GM18858 (cell line): Measurements from ENCODE around the gene TPM1.

ENCODE experiments used
- ATAC-seq: cut with Tn5 transposase; IDR thresholded peaks from one replicate; pipeline ENCODE4 v1.9.1; 2021; ENCODE audit not compliant: unreplicated experiment

The TPM1 gene

DNA sequence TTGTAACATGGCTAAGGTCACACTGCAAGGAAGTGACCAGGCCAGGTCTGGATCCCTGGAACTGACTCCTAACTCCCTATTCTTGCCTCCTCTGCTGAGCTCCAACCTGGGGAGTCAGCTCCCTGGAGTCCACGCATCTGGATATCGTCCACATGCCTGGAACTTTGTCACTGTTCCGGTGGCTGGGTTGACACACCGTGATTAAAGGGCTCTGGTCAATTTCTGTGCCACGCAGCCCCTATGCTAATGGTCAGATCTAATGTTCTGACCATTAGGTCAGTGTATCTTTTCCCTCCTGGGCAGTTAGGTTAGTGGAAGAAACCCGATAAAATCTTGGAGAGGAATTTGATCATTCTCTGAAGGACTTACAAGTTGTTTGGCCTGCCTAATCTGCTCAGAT is 1.6 kb upstream of the TPM1 start:
- no peak for ATAC-seq

- no peak for ATAC-seq
Measured at GRCh38 chr15:63041402-63041973, 1.1 kb upstream of the TPM1 start.

DNA sequence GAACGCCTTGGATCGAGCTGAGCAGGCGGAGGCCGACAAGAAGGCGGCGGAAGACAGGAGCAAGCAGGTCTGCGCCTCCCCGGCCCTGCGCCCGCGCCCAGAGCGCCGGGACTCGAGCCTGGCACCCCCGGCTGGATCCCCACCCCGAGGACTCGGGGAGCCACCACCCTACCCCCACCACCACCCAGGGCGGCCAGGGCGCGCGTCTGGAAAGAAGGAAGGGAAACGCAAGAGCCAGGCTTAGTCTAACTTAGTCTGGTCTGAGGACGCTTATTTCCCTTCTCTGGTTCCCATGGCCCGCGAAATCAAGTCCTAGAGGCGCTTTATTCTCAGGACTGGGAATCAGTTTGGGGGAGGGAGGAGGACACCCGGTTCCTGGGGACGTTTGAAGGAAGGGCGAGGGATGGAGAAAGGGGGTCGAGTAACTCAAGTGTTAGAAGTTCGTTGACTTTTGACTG is 359 bp downstream of the TPM1 start:
- no peak for ATAC-seq

GRCh38 chr15:63043335-63044076 is 959 bp downstream of the TPM1 start:
- no peak for ATAC-seq

DNA sequence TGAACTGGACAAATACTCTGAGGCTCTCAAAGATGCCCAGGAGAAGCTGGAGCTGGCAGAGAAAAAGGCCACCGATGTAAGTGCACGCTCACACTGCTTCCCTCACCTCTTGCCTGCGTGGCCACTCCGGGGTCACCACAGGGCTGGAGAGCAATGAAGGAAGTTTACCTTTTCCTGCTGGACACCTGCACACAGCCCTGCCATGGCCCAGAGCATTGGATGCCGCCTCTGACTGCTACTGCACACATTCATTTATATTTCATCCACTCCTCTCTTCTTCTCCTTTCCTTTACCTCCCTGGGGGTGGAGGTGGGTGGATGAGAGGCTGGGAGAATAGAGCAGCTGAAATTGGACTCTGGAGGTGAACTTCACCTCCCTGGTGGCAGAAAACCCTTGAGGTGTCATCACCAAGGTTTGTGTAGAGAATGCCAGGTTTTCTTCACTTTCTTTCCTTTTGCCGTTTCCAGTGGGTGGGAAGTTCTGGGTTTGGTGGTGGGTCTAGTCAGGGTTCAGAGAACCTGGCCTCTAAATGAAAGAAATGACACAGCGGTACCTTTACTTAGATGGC is 1.6 kb downstream of the TPM1 start:
- ATAC-seq, result no peak

GRCh38 chr15:63044645-63045464 is 2.3 kb downstream of the TPM1 start:
- no peak for ATAC-seq

- no peak for ATAC-seq
Measured at GRCh38 chr15:63045465-63045840, 2.9 kb downstream of the TPM1 start.

- no peak for ATAC-seq
Measured at GRCh38 chr15:63045879-63046278, 3.3 kb downstream of the TPM1 start.

DNA sequence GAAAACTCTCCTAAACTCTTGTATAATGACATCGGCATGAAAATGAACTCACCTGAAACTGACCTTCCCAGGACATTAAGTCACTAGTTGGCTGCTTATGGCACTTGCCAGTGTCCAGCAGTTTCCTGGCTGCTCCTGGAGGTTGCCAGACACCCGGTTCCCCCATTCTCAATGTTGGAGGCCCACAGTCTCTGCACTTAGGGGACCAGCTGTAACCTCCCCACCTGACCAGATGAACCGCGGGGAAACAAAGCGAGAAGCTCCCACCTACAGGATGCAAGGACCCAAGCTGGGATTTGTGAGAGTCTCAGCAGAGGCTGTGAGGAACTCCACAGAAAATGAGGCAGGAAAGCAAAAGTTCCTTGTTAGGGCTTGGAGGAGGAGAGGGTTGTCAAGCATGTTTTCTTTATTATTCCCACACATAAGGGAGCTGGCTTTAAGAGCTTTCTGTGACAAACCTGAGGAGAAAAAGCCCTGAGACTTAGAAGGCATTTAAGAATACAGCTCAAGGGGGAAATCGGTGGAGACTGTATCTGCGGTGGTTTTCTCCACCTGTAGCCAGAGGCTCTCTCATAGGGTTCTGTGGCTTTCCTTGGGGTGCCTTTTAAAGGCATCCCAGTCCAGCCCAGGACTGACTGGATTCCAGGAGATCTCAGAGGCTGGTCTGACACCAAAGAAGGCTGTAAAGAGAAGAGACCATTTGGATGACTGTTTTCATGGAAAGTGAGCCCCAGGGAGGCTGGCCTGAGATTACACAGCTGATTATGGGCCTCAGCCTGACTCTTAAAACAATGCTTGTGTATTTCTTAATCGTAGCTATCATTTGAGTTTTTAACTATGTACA is 4.6 kb downstream of the TPM1 start:
- ATAC-seq, result no peak

GRCh38 chr15:63047792-63048114 is 5.2 kb downstream of the TPM1 start:
- ATAC-seq, result no peak

- ATAC-seq, result peak; percentile 62
Measured at GRCh38 chr15:63048115-63048775, 5.7 kb downstream of the TPM1 start.

DNA sequence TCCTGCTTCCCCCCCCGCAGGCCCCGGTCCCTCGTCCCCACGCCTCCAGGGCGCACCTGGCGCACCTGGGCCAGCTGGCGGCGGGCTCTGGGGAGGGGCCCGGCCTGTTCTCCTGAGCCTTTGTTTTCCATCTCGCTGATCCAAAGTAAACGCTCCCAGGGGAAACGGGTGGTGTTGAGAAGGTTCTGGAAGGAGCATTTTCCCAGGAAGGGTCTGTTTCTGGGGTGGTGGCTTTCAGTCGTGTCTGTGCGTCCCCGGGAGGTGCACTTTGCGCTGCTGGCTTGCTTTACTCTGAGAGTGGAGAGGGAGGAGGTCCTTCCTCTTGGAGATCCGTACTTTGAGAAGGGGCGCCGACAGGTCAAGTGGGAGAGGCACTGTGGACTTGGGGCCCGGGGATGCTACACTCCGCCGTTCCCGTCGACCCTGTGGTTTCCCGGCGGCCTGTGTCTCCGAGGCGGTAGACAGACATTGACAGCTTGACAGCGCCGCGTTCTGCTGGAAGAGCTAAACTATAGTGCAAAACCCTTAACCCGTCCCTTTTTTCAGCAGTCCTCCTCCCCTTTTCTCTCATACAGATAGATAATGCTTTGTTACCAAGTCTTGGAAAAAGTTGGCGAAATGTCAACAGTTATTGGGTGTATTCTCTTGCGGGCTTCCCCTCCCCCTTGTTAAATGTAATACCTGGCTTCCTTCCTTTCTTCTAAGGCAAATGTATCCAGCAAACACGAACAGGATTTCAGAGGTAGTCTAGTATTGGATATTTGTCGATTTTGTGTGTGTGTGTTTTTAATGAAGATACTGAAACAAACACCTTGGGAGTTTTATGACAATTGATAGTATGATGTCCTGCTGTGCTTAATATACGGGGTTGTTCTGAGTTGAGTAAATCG is 6.5 kb downstream of the TPM1 start:
- no peak for ATAC-seq

DNA sequence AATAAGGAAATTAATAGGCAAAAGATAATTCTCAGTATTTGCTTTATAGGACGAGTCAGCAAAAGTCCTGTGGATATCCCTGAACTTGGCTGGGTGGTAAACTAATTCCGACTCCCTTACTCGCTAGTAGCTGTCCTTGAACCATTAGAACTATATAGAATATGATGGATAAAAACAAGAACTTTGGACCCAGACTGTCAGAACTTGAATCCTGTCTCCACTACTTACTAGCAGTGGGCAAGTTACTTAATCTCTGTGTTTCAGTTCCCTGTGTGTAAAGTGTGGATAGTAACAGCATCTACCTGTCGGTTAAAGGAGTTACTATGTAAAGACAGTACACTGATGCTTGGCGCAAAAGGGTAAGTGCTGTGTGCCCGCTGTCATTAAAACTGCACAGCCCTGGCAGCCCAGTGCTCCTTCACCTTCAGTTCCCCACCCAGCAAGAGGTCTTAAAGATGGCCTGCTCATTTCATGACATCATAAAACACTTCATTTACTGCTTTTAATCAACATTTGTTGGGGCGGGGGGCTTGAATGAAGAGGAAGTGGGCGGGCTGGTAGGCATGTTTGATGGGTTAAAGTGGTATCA is 7.3 kb downstream of the TPM1 start:
- no peak for ATAC-seq

- no peak for ATAC-seq
Measured at GRCh38 chr15:63050731-63051155, 8.2 kb downstream of the TPM1 start.

GRCh38 chr15:63051156-63052066 is 8.9 kb downstream of the TPM1 start:
- ATAC-seq, result no peak

DNA sequence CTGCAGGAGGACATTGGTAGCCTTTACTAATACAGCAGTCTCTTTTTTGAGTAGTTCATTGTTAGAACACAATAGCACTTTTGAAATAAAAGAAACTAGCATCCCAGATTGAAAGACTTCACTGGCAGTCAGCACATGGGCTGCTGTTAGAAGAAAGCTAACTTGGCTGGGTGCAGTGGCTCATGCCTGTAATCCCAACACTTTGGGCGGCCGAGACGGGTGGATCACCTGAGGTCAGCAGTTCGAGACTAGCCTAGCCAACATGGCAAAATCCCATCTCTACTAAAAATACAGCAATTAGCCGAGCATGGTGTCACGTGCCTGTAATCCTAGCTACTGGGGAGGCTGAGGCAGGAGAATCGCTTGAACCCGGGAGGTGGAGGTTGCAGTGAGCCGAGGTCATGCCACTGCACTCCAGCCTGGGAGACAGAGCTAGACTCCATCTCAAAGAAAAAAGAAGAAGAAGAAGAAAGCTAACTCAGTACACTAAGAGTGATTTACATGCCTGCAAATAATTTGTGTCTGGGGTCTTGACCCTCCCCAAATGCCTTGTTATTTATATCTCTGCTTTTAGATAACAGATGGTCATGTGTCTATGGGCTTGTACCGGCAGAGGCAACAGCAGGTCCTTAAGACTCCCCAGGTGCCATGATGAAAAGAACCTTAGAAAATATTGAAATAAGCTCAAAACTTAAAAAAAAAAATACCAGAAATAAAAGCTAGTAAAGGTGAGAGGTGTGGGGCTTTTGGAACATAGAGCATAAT is 9.7 kb downstream of the TPM1 start:
- ATAC-seq, result no peak
